Activated naive CD8-positive, alpha-beta T cell treated with anti-CD3 and anti-CD28 coated beads for 36 hours (primary cell): ENCODE measurements around the gene CHRNG. TPM values are rescaled to one million over a fixed set of nuclear protein-coding genes. Genes with fewer than 3 reads are reported as not detected.

Experiments used
- DNase-seq: peaks from one replicate; pipeline ENCODE4 v3.0.0; 2021
- H3K27ac Mint-ChIP-seq: one replicate; pipeline ENCODE4 v1.8.0; 2022; ENCODE audit warnings: mild to moderate bottlenecking, moderate library complexity, mixed read lengths
- H3K27me3 Mint-ChIP-seq: one replicate; pipeline ENCODE4 v1.8.0; 2022; ENCODE audit warnings: mild to moderate bottlenecking, mixed read lengths
- H3K36me3 Mint-ChIP-seq: one replicate; pipeline ENCODE4 v1.8.0; 2021; ENCODE audit warnings: mild to moderate bottlenecking, mixed read lengths
- H3K4me1 Mint-ChIP-seq: one replicate; pipeline ENCODE4 v1.8.0; 2021; ENCODE audit warnings: mixed read lengths
- H3K4me3 Mint-ChIP-seq: one replicate; pipeline ENCODE4 v1.8.0; 2022; ENCODE audit warnings: mild to moderate bottlenecking, moderate library complexity, mixed read lengths
- H3K9me3 Mint-ChIP-seq: one replicate; pipeline ENCODE4 v1.8.0; 2022; ENCODE audit warnings: mixed read lengths
- total RNA-seq, 2 experiments: library from RNA; stranded (reverse); gene quantifications; one replicate each; pipeline ENCODE4 v1.2.3, GENCODE V29; 2021

The CHRNG gene
- total RNA-seq, 2 experiments from 2014 or later = not detected

DNA sequence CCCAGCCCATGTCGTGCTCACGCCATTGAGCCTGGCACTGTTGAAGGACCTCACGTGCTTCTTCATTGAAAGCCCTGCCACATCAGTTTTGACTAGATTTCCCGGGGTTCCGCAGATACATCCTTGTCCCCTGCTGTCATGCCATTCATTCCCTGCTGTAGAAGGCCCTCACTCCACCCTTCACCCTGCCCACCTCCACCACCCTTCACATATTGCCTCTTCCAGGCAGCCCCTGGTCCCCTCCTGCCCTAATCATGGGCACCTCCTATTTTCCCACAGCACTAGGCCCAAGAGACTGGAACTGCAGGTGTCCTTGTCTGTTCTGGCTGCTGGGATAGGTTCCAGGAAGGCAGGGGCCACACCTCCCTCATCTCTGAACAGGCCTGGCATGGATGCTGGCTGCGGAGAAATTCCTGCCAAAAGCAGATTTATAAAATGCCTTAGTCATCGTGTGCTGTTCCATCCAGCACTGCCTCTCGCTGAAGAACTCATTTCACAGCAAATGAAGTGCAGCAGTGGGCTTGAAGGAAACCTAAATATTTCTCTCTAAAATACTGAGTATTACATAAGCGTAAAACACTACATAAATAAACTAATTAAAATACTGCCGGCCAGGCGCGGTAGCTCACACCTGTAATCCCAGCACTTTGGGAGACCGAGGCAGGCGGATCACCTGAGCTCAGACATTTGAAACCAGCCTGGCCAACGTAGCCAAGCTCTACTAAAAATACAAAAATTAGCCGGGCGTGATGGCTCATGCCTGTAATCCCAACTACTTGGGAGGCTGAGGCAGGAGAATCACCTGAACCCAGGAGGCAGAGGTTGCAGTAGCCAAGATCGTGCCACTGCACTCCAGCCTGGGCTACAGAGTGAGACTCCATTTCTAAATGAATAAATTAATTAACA lies 49.4 kb downstream of the CHRNG start:
- Mint-ChIP-seq H3K36me3 (peaks cover 11% of the 10 kb centered on the region), H3K4me1 (peaks cover 5% of the 10 kb centered on the region), H3K4me3 (no peak overlapping the region), H3K27ac (no peak overlapping the region), H3K27me3 (no peaks in the 10 kb centered on the region), H3K9me3 (peaks cover 6% of the 10 kb centered on the region)
- no peak for DNase-seq

DNA sequence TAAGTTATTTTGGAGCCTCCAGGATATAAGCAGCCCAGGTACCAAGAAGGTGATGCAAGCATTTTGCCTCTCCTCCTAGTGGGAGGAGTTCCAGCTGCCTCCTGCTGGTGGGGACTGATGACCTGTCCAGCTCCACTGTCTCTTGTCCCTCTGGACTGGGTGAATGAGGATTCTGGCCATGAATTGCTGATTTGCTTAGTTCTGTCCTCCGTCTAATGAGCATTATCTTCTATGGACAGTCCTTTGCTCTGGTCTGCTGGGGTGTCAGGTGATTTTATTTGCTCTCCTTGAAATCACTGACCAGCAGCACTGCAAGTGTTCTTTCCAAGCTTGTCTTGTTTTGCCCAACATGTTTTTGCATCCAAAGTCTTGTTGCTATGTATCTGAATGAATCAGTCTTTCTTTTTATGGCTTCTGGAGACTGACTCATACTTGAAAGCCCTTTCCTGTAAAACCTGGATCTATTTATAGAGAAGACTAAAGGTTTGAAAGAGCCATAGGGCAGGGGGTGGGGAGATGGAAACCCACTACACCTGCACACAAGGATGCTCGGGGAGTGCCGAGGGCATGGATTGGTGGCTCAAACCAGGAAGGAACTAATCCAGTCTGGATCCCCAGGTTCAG lies 53.4 kb downstream of the CHRNG start:
- peak overlapping the region; percentile 38 for H3K27ac Mint-ChIP-seq
- H3K4me1 Mint-ChIP-seq = peaks cover 5% of the 10 kb centered on the region
- no peaks in the 10 kb centered on the region for H3K9me3 Mint-ChIP-seq
- H3K36me3 Mint-ChIP-seq = no peaks in the 10 kb centered on the region
- no peak for DNase-seq
- H3K27me3 Mint-ChIP-seq = no peaks in the 10 kb centered on the region
- no peak overlapping the region for H3K4me3 Mint-ChIP-seq

DNA sequence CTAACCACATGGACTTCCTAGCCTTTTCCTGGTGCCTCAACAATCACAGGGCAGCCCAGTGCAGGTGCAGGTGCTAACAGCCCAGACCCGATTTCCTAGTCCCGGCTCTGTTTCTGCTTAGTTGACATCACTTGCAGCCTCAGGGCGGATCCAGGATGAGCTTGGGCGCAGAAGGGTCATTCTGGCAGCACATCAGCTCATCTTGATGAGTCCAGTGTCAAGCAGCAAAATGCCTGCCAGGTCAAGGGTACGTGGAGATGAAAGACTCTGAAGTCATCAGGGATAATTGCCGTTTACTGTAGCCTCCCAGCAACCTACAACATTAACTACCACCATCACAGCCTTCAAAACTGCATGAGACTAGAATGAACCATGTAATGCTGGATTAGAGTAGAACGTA lies 54.5 kb downstream of the CHRNG start:
- no peak for DNase-seq
- Mint-ChIP-seq H3K27ac (no peak overlapping the region), H3K27me3 (no peaks in the 10 kb centered on the region), H3K9me3 (no peaks in the 10 kb centered on the region), H3K4me1 (peaks cover 5% of the 10 kb centered on the region), H3K4me3 (no peak overlapping the region), H3K36me3 (no peaks in the 10 kb centered on the region)

Other genes with a start within 250 kb of the CHRNG start
- gene ALPP, start 160.9 kb upstream of the CHRNG start, total RNA-seq = not detected
- gene ALPG, start 132.8 kb upstream of the CHRNG start, total RNA-seq = not detected
- gene ALPI, start 83.5 kb upstream of the CHRNG start, total RNA-seq = not detected
- under 1 TPM; 0.12 to 0.14 TPM for gene ECEL1, start 51.9 kb upstream of the CHRNG start, total RNA-seq
- not detected for gene PRSS56, start 19.3 kb upstream of the CHRNG start, total RNA-seq
- gene CHRND, start 13.5 kb upstream of the CHRNG start, total RNA-seq = not detected
- gene TIGD1, start 10.9 kb downstream of the CHRNG start, total RNA-seq = 1 to 10 TPM; 6.9 to 7.0 TPM
- gene EIF4E2, start 11.0 kb downstream of the CHRNG start, total RNA-seq = 10 to 100 TPM; 70.1 to 71.8 TPM
- gene EFHD1, start 93.9 kb downstream of the CHRNG start, total RNA-seq = 1 to 10 TPM in 1 of 2 experiments, under 1 TPM in 1; 0.78 to 1.1 TPM
- gene GIGYF2, start 157.6 kb downstream of the CHRNG start, total RNA-seq = 10 to 100 TPM; 45.2 to 45.7 TPM
- gene KCNJ13, start 236.9 kb downstream of the CHRNG start, total RNA-seq = not detected